C4-2B (cell line): Measurements from ENCODE around the gene PNCK.

Experiments
- H3K27ac ChIP-seq: fragments of 450-650 bp; 2 replicates; pipeline ENCODE4 v1.5.1; 2017
- ZFX ChIP-seq: fragments of 450-650 bp; IDR thresholded peaks from 2 replicates; pipeline ENCODE4 v1.6.1; 2017
- TF ChIP-seq, protein P1 (sequence below): fragments of 450-650 bp; conservative IDR thresholded peaks from 2 replicates; pipeline ENCODE4 v1.5.1; 2017; ENCODE audit warnings: mild to moderate bottlenecking

Gene PNCK

DNA sequence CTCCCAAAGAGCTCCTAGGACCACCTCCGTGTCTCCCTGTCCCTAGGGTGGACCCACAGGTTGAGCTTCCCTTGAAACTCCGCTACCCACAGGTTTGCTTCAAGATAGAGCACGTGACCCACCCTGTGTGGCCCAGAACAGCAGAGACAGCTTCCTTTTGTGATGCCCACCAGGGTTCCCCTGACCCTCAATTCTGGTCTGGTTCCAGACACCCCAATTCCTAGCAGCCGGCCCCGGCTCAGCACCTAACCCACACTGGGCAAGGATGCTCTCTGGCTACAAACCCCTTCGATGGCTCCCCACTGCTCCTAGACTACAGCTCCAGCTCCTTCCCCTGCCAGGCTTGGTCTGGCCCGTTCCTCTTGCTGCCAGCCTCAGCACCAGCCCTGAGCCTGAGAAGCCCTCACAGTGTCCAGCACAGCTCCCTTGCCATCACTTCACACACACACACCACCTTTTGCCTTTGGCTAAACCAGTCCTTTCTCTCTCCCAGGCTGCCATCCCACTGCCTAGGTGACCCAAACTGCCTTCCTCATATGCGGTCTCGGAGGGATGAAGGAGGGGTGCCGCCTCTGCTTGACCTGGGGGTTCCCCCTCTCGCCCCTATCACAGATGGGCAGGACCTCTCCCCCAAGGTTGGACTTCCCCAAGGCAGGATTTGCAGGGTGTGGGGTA, 6.2 kb downstream of the PNCK start:
- TF ChIP-seq ZFX = no peak
- TF ChIP-seq, protein P1, sequence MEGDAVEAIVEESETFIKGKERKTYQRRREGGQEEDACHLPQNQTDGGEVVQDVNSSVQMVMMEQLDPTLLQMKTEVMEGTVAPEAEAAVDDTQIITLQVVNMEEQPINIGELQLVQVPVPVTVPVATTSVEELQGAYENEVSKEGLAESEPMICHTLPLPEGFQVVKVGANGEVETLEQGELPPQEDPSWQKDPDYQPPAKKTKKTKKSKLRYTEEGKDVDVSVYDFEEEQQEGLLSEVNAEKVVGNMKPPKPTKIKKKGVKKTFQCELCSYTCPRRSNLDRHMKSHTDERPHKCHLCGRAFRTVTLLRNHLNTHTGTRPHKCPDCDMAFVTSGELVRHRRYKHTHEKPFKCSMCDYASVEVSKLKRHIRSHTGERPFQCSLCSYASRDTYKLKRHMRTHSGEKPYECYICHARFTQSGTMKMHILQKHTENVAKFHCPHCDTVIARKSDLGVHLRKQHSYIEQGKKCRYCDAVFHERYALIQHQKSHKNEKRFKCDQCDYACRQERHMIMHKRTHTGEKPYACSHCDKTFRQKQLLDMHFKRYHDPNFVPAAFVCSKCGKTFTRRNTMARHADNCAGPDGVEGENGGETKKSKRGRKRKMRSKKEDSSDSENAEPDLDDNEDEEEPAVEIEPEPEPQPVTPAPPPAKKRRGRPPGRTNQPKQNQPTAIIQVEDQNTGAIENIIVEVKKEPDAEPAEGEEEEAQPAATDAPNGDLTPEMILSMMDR = no peak

GRCh38 chrX:153665726-153666306, 7.8 kb downstream of the PNCK start:
- TF ChIP-seq, protein P1 = no peak
- no peak for TF ChIP-seq ZFX
- H3K27ac ChIP-seq = no peak overlapping the region

More for the DNA sequence above, 6.2 kb downstream of the PNCK start:
- no peak overlapping the region for H3K27ac ChIP-seq

GRCh38 chrX:153662266-153662665, 11.3 kb downstream of the PNCK start:
- no peak overlapping the region for H3K27ac ChIP-seq
- TF ChIP-seq ZFX = no peak
- TF ChIP-seq, protein P1 = peak; percentile 77

DNA sequence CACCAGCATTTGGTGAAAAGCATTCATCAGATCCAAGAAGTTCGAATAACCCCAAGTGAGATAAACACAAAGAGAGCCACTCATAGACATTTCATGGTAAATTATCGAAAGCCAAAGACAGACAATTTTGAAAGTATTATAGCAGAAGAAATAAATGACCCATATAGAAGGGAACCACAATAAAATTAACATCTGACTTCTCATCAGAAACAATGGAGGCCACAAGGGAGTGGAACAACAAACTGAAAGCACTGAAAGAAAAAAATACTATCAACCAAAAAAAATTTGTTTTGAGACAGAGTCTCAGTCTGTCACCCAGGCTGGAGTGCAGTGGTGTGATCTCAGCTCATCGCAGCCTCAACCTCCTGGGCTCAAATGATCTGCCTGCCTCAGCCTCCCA, 14.3 kb downstream of the PNCK start:
- no peak overlapping the region for H3K27ac ChIP-seq
- TF ChIP-seq, protein P1 = no peak
- TF ChIP-seq ZFX = no peak

- no peak overlapping the region for H3K27ac ChIP-seq
- TF ChIP-seq, protein P1 = no peak
- no peak for TF ChIP-seq ZFX
These were observed 16.5 kb downstream of the PNCK start for GRCh38 chrX:153657161-153657560.

GRCh38 chrX:153653556-153653955, 20.1 kb downstream of the PNCK start:
- TF ChIP-seq, protein P1 = no peak
- no peak for TF ChIP-seq ZFX
- H3K27ac ChIP-seq = no peak overlapping the region

DNA sequence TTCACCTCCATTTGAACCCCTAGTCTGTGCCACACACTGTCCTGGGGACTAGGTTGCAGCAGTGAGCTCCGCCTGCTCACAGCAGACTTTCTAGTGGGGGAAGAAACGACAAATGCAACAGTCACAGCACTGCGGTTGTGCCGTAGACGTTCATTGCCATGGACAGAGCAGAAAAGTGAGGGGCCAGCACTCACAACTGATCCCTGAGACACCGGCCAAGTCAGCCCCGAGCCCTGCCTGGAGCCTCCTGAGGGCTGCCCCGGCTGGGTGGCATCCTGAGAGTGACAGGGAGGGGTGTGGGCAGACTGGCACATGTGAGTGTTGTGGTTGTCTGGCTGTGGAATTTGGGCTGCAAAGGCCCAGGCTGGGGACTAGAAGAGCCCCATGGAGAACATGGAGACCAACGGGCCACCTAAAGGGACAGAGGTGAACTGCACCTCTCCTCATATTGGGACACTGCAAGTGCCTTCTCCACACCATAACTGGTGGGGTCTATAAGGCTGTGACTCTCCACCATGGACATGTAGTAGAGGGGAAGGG, 22.0 kb downstream of the PNCK start:
- H3K27ac ChIP-seq = no peak overlapping the region
- no peak for TF ChIP-seq ZFX
- TF ChIP-seq, protein P1 = peak; percentile 28
